ENCODE data around the gene PTPN1.
A peak's percentile ranks its signal among the peaks of the same experiment; 100 is the strongest.
"Not testable (repeated sequence)": the region's sequence is repeated elsewhere in the genome, so short reads cannot be mapped to it uniquely, and the experiment has no call there.

The PTPN1 gene

GRCh38 chr20:50509923-50510705, at the start of gene PTPN1:
TSS of gene PTPN1 (plus strand) at chr20:50510383. CDS start at chr20:50510528, 145 bp downstream.
- peak; percentile 94 to 99 for DNase-seq

GRCh38 chr20:50460608-50461267, 49.4 kb upstream of the PTPN1 start:
- peak; percentile 75 to 78 for DNase-seq

DNA sequence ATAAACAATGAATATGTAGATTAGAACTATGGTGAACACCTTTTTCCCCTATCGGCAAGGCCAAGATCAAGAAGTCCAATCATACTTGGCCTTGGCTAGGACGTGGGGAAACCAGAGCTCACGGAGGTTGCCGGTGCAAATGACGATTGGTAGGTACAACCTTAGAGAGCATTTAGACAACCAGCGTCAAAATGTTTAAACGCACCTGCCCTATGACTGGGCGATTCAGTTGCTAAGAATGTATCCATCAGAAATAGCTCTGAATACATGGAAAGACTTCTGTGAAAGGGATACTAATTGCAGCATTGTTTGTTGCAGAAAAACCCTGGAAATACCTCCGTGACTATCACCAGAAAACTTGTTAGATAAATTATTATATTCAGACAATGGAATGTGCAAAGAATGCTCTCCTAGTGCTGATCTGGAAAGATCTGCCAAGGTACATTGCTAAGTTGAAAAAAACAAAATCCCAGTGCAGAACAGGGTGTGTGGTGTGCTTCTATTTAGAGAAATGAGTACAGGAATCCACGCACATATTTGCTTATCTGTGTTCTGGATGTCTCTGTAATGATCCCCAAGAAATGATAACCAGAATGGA, 48.0 kb upstream of the PTPN1 start:
- no peak for DNase-seq

- DNase-seq = peak; percentile 36 to 65
Observed at GRCh38 chr20:50464026-50464724, 46.0 kb upstream of the PTPN1 start.

DNA sequence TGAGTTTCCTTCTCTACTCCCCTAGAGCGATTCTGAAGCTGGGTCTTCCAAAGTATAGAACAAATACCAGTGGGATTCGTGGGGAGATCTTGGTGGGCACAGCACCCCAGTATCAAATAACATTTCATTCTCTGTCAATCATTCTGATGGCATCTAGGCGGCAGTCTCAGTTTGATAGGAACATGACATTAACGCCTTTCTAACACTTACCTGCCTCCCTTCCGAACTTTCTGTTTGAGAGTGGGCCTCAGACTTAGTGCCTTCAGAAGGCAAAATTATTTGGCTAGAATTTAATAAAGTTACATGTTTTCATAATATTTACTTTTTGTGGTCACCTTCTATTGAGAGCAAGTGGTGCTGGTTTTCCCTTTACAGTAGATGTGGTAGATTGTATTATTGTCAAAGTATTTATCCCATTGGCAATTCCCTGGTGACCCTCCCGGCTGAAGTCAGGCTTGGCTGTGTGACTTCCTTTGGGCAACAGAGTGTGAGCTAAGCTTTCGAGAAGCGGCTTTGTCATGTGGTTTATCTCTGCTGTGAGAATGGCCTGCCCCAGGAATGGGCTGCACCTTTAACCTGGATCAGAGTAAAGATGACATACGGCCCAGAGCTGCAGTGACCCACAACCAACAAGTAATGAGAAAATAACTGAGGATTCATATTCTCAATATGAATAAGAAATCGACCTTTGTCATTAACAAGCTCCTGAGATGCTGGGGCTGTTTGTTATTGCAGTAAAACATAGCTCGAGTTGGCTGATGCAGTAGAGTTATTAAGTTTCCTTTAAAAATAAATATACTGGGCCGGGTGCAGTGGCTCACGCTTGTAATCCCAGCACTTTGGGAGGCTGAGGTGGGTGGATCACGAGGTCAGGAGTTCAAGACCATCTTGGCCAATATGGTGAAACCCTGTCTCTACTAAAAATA, 45.2 kb upstream of the PTPN1 start:
- DNase-seq = no peak

DNA sequence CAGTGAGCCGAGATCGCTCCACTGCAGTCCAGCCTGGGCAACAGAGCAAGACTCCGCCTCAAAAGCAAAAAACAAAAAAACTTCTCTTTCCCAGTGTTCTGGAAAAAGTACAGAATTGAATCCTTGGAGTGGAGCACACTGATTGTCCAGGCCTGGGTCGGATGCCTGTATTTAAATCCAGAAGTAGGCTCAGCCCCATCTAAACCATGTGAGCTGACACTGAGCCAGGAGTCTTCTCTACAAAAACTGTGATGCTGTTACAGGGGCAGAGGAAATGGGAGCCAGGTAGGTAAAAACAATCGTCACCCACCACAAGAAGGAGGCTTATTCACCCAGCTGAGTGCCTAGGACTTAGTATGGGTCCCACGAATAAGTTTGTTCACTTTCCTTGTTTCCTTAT, 43.0 kb upstream of the PTPN1 start:
- DNase-seq = no peak

DNA sequence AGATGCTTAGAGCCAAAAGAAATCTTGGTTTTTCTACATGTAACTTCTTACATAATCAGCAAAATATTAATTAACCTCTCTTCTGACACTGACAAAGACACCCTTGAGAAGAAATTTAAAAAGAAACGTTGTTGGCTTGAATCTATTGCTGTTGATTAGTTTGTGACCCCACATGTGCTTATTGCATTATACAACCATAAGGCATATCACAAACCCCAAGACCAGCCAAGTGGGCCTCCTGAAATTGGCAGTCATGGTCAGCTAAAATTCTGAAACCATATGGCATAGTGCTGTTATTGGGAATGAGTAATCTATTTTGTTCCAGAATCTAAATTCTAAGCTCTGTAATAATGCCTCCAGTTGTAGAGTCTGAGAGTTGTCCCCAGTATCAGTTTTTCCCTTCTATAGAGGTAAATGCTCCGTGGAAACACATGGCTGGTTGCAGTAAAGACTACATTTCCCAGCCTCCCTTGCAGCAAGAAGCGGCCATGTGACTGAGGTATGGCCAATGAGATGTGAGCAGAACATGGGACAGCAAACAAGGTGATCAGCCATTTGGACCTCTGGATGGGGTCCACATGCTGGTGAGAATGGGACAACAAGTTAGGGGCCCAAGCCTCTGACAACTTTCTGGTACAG, 42.3 kb upstream of the PTPN1 start:
- peak; percentile 24 to 50 for DNase-seq

DNA sequence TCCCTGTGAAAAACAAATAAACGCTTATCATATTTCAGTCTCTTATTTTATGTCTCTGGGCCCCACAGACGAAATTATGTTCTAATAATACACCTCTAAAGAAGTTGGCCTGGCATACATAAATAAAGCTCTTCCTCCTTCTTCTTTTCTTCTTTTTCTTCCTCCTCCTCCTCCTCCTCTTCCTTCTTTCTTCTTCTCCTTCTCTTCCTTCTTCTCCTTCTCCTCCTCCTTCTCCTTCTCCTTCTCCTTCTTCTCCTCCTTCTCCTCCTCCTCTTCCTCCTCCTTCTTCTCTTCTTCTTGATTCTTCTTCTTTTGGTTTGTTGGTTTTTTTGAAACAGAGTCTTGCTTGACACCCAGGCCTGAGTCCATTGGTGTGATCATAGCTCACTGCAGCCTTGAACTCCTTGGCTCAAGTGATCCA, 41.8 kb upstream of the PTPN1 start:
- DNase-seq = no peak

DNA sequence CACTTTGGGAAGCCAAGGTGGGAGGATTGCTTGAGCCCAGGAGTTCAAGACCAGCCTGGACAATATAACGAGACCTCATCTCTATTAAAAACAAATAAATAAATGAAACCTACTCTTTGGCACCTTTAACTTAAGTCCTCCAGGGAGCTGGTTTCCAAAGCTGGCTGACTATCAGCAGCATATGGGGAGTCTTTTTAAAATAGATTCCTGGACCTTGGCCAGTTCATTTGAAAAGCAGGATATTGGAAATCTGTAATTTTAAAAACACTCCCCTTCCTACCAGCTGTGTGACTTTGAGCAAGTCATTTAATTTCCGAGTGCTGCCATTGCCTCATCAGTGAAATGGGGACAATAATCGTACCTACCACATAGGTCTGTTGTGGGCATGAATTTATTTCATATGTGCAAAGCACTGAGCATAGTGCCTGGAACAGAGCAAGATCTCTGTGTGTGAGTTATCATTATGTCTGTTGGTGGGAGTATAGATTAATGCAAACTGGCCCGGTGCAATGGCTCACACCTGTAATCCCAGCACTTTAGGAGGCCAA, 40.9 kb upstream of the PTPN1 start:
- DNase-seq = no peak

GRCh38 chr20:50469796-50470195, 40.4 kb upstream of the PTPN1 start:
- no peak for DNase-seq

DNA sequence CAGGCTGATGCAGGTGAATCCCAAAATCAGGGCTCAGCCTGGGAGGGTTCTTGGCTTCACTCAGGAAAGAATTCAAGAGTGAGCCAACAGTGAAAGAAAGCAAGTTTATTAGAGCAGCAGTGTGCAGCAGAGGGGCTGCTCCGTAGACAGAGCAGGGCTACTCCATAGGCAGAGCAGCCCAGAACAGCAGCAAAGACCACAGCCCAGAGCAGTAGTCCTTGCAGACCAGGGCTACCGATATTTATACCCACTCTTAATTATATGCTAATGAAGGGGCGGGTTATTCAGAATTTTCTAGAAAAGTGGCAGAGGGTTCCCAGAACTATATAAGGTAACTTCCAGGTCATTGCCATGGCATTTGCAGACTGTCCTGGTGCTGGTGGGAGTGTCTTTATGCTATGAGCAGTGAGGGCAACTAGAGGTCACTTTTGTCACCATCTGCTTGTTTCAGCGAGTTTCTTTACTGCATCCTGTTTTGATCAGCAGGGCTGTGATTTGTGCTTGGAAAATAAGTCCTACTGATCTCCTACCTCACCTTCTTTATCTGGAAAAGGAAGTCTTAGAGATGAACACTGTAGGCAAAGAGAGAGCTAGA, 39.8 kb upstream of the PTPN1 start:
- DNase-seq = peak in 1 of 2 experiments; percentile 2

GRCh38 chr20:50471231-50471630, 39.0 kb upstream of the PTPN1 start:
- no peak for DNase-seq

GRCh38 chr20:50472693-50473664, 37.2 kb upstream of the PTPN1 start:
- DNase-seq = no peak

- not testable (repeated sequence) for DNase-seq
Observed at GRCh38 chr20:50474356-50474755, 35.8 kb upstream of the PTPN1 start.

DNA sequence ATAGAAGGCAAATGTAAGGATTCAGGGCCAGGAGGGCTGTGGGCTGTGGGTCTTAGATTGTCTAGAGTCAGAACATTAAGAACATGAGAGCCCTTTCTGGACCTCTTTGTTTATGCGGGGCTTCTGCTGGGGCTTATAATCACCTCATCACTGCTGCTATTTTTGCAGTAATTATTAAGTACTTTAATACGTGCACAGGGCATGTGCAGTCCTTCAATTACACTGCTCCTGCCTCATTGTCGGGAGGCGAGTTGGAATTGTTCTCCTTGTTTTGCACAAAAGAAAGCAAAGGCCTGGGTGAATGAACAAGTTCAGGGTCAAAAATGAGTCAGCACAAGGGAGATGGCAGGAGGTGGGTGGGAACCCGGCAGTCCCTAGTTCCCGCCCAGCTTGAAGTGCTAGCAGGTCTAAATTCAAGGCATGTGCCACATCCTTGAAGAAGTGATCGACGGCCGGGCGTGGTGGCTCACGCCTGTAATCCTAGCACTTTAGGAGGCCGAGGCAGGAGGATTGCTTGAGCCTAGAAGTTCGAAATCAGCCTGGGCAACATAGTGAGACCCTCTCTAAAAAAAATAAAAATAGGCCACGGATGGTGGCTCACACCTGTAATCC, 34.4 kb upstream of the PTPN1 start:
- no peak for DNase-seq

DNA sequence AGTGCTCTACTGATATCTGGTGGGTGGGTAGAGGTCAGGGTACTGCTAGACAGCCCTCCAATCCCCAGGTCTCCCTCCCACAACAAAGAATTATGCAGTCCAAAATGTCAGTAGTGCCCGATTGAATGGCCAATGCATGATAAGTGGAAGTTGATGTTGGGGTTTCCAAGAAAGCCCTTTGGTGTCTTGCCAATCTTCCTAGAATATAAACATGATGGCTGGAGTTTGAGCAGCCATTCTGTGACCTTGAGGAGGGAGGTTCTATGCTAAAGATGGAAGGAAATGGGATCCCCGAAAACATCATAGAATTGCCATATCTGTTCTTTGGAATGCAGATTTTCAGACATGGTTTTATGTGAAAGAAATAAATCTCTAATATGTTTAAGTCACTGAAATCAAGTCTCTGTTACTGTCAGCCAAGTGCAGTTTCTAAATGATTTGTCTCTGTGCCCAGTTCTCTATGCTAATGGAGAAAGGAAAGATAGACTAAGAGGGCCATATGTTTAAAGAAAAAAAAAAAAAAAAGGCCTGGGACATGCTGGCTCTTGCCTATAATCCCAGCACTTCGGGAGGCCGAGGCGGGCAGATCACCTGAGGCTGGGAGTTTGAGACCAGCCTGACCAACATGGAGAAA, 32.8 kb upstream of the PTPN1 start:
- DNase-seq = peak in 1 of 2 experiments; percentile 16

DNA sequence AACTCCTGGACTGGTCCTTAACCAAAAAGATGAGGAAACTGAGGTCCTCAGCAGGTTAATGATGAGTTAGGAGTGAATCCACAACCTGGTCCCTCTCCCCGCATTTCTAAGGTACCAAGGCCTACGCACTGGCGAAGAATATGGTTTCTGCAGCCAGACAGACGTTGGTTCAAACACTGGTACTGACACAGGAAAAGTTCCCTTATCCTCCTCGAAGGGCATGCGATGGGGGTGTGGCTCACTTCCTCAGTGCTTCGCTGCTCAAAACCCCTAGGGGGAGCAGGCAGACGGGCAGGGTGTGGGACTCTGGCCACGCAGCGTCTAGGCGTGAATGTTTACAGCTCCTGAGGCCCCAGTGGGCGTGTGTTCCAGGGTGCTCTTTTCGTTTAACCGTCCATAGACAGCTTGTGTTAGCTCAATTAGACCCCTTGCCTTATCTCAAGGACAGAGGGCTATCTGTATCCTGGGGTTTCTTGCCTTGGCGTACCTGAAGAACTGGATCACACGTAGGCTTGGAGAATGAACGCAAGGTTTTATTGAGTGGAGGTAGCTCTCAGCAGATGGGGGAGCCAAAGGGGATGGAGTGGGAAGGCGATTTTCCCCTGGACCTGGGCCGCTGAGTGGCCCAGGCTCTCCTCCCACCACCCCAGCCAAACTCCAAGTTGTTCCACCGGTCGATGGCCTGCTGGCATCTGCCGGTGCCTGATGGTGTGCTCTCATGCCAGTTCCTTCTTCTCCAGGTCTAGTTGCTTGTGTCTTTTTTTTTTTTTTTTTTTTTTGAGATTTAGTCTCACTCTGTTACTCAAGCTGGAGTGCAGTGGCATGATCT, 31.8 kb upstream of the PTPN1 start:
- peak; percentile 22 to 32 for DNase-seq

DNA sequence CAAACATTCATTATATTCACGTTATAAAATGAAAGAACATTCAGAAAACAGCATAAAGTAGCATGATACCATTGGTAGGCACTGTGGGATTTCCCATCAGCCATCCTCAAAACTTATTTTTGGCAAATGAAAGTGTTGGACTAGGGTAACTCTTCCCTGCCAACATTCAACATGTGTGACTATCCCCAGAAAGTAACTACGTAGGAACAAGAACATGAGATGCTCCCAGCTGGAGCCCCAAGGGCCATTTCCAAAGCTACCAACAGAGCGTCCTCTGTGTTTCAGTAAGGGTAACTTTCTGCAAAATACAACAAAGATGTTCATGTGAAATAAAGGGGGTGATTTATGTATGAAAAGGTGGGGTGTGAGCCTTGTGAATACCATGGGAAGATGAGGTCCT, 28.4 kb upstream of the PTPN1 start:
- DNase-seq = no peak

Measured in NCI-H524 (cell line).